ENCODE results near the gene MGLL.

MGLL gene

GRCh38 chr3:127738192-127738840 lies 84.0 kb downstream of the MGLL start:
- DNase-seq, result peak in 1 of 14 donors; percentile 81

GRCh38 chr3:127736801-127737539 lies 85.3 kb downstream of the MGLL start:
- DNase-seq, result no peak

GRCh38 chr3:127735767-127736693 lies 86.3 kb downstream of the MGLL start:
- peak in 2 of 14 donors; percentile 32 to 38 for DNase-seq

- peak in 8 of 14 donors; percentile 15 to 81 (median 34) for DNase-seq
Observed at GRCh38 chr3:127734754-127735473, 87.4 kb downstream of the MGLL start.

- DNase-seq, result no peak
Observed at GRCh38 chr3:127734181-127734720, 88.1 kb downstream of the MGLL start.

GRCh38 chr3:127733781-127734180 lies 88.5 kb downstream of the MGLL start:
- DNase-seq, result no peak

- DNase-seq, result no peak
Observed at GRCh38 chr3:127732879-127733350, 89.4 kb downstream of the MGLL start.

GRCh38 chr3:127732303-127732702 lies 90.0 kb downstream of the MGLL start:
- DNase-seq, result no peak

GRCh38 chr3:127731546-127732289 lies 90.6 kb downstream of the MGLL start:
- DNase-seq, result no peak

GRCh38 chr3:127730666-127731295 lies 91.5 kb downstream of the MGLL start:
- no peak for DNase-seq

GRCh38 chr3:127730171-127730570 lies 92.1 kb downstream of the MGLL start:
- no peak for DNase-seq

- DNase-seq, result peak in 1 of 14 donors; percentile 95
Observed at GRCh38 chr3:127729556-127730056, 92.7 kb downstream of the MGLL start.

- DNase-seq, result no peak
Observed at GRCh38 chr3:127728417-127729015, 93.8 kb downstream of the MGLL start.

- DNase-seq, result no peak
Observed at GRCh38 chr3:127726894-127727293, 95.4 kb downstream of the MGLL start.

- DNase-seq, result no peak
Observed at GRCh38 chr3:127723011-127723567, 99.2 kb downstream of the MGLL start.

GRCh38 chr3:127722091-127722784 lies 100.1 kb downstream of the MGLL start:
- DNase-seq, result peak in 1 of 14 donors; percentile 83

- DNase-seq, result no peak
Observed at GRCh38 chr3:127720985-127721935, 101.1 kb downstream of the MGLL start.

Data from C1 segment of cervical spinal cord (tissue), 14 donors.